K562 (cell line): ENCODE results near the gene CAMK2D. TPM values are rescaled to one million over a fixed set of nuclear protein-coding genes. Genes with fewer than 3 reads are reported as not detected.

Source experiments
- ATAC-seq: fragments of 200-7000 bp; cut with Tn5 transposase; 3 replicates; pipeline ENCODE4 v1.9.1; 2020; ENCODE audit warnings: moderate library complexity
- BruUV-seq: library from RNA; stranded (reverse); fragments of 400-500 nt; replicated peaks from 2 replicates; lab custom pipeline; 2021; lab: Mats Ljungman, UMichigan
- CTCF ChIA-PET: fragments of 300-600 bp; formaldehyde crosslinking; extraction: SDS; loops from one replicate; lab custom pipeline; 2021; ENCODE audit warnings: low intra/inter-chr PET ratio; lab: Yijun Ruan, JAX
- POLR2A ChIA-PET: fragments of 300-600, 350-650 bp; sonication (Branson Sonifier 250); formaldehyde crosslinking; extraction: SDS; loops from one replicate; lab custom pipeline; 2021; ENCODE audit warnings: antibody characterized with exemption, inconsistent platforms; lab: Yijun Ruan, JAX
- DNase-seq, 4 experiments: peaks; one replicate each; pipeline versions ENCODE4 v3.0.0 to v3.0.0-alpha.2; 2011 to 2018; ENCODE audit warnings: low spot score in 3 of 4, mixed read lengths in 3 of 4; ENCODE audit errors: extremely low read depth in 1 of 4
- FAIRE-seq: peaks from 2 replicates; lab custom pipeline; 2011; peaks lifted over from hg19 to GRCh38; lab: Jason Lieb, UNC
- H2AFZ ChIP-seq: 2 replicates; pipeline ENCODE4 v1.6.0; 2011; ENCODE audit warnings: low read depth, low read length, control low read depth, inconsistent platforms
- H3K27ac ChIP-seq: fragments of 200-600 bp; 3 replicates; pipeline ENCODE4 v1.8.0; 2011; ENCODE audit warnings: low read depth, mild to moderate bottlenecking, control low read depth, inconsistent platforms, low read length, moderate library complexity, mixed read lengths; ENCODE audit errors: extremely low read depth
- H3K27me3 ChIP-seq, 2 experiments: fragments of 300-600 bp in 1 of 2; 2 replicates in 1 of 2; 3 replicates in 1 of 2; pipeline versions ENCODE4 v1.6.0 to v1.8.0; 2011; ENCODE audit warnings: inconsistent platforms in 2 of 2, low read length in 2 of 2, mild to moderate bottlenecking in 1 of 2, mixed read lengths in 1 of 2, moderate library complexity in 1 of 2; ENCODE audit not compliant: control insufficient read depth in 2 of 2, insufficient read depth in 2 of 2
- H3K36me3 ChIP-seq: fragments of 300-600 bp; 3 replicates; pipeline ENCODE4 v1.8.0; 2011; ENCODE audit warnings: mild to moderate bottlenecking, low read length, inconsistent platforms; ENCODE audit not compliant: control insufficient read depth, insufficient read depth
- H3K4me1 ChIP-seq, 2 experiments: fragments of 200-600 bp in 1 of 2; replicated peaks in 1 of 2; 2 replicates in 1 of 2; 3 replicates in 1 of 2; pipeline versions ENCODE4 v1.5.1 to v1.8.0; 2011; ENCODE audit warnings: inconsistent platforms in 2 of 2, low read length in 2 of 2, mild to moderate bottlenecking in 1 of 2, mixed read lengths in 1 of 2, moderate library complexity in 1 of 2; ENCODE audit not compliant: control insufficient read depth in 2 of 2, insufficient read depth in 2 of 2
- H3K4me2 ChIP-seq: 2 replicates; pipeline ENCODE4 v1.6.1; 2011; ENCODE audit warnings: low read length, control low read depth, inconsistent platforms, mixed read lengths; ENCODE audit not compliant: insufficient read depth
- H3K4me3 ChIP-seq: fragments of 200-600 bp; sonication (generic), shearing (Covaris generic); 2 replicates; pipeline ENCODE4 v1.5.1; 2016; ENCODE audit warnings: control low read depth, inconsistent platforms
- H3K79me2 ChIP-seq: fragments of 200-600 bp; 3 replicates; pipeline ENCODE4 v1.8.0; 2011; ENCODE audit warnings: low read length, inconsistent platforms; ENCODE audit not compliant: control insufficient read depth, insufficient read depth
- H3K9ac ChIP-seq, 2 experiments: 2 replicates each; pipeline versions ENCODE4 v1.6.0 to v1.6.1; 2011; ENCODE audit warnings: low read depth in 2 of 2, low read length in 2 of 2, control low read depth in 1 of 2, inconsistent platforms in 1 of 2, mild to moderate bottlenecking in 1 of 2, mixed read lengths in 1 of 2; ENCODE audit not compliant: insufficient read depth in 1 of 2
- H3K9me1 ChIP-seq: one replicate; pipeline ENCODE4 v1.6.0; 2011; ENCODE audit warnings: inconsistent platforms, mild to moderate bottlenecking, low read length, moderate library complexity; ENCODE audit not compliant: control insufficient read depth, insufficient read depth
- H3K9me3 ChIP-seq: replicated peaks from 2 replicates; pipeline ENCODE4 v1.5.1; 2011; ENCODE audit warnings: low read depth, low read length, inconsistent platforms; ENCODE audit not compliant: control insufficient read depth, insufficient read depth
- H4K20me1 ChIP-seq: replicated peaks from 2 replicates; pipeline ENCODE4 v1.6.1; 2011; ENCODE audit warnings: low read length, inconsistent platforms, mixed read lengths; ENCODE audit not compliant: control insufficient read depth, insufficient read depth
- CHD1 ChIP-seq: fragments of 200-600 bp; sonication (generic); IDR thresholded peaks from one replicate; pipeline ENCODE4 v1.6.1; 2012; ENCODE audit warnings: mild to moderate bottlenecking, moderate library complexity, low read length, inconsistent platforms
- STAT5A ChIP-seq: IDR thresholded peaks from 2 replicates; pipeline ENCODE4 v1.6.1; 2012; ENCODE audit warnings: low read length, inconsistent platforms, borderline replicate concordance
- ZNF133 ChIP-seq: fragments of 250-450 bp; sonication (Bioruptor Pico); IDR thresholded peaks from 2 replicates; pipeline ENCODE4 v1.4.0; 2020; ENCODE audit warnings: mild to moderate bottlenecking
- WGBS: fragments of 100-300 bp; shearing (Covaris generic); methylation state at CpG from one replicate; pipeline ENCODE4 v1.1.6; 2016; ENCODE audit warnings: low coverage, mixed read lengths; ENCODE audit not compliant: insufficient coverage; ENCODE audit errors: missing lambda C conversion rate; 5-methylcytosine and 5-hydroxymethylcytosine counted together
- in situ Hi-C: fragments of 300-500 bp; cut with MboI; formaldehyde crosslinking; loops from 4 replicates; pipeline ENCODE4 v1.15.0; 2018; ENCODE audit warnings: inconsistent platforms, mixed read lengths
- intact Hi-C: fragments of 100-400 bp; cut with micrococcal nuclease; formaldehyde crosslinking; loops from 2 replicates; pipeline ENCODE4 v1.14.2; 2022
- polyA plus RNA-seq, 8 experiments: library from polyadenylated mRNA; depleted of rRNA in 4 of 8; stranded (reverse) in 5 of 8; unstranded in 3 of 8; fragments of >200 nt; fragmentation: Nextera tagmentation in 2 of 8; fragmentation: Illumina TruSeq in 1 of 8; extraction: Ambion mirVana in 2 of 8; extraction: Trizol in 1 of 8; gene quantifications; 2 replicates each; pipeline versions ENCODE4 v1.2.1 to v1.2.3, GENCODE V29; 2011 to 2014; ENCODE audit warnings: inconsistent platforms in 1 of 8, missing spikeins in 1 of 8
- total RNA-seq, 7 experiments: library from RNA; depleted of rRNA in 6 of 7; stranded (reverse); fragments of >200 nt in 6 of 7; fragmentation: Illumina TruSeq in 2 of 7; extraction: Trizol in 2 of 7; gene quantifications; 2 replicates each; pipeline versions ENCODE4 v1.2.1 to v1.2.3, GENCODE V29; 2011 to 2021; ENCODE audit warnings: low replicate concordance in 1 of 7
- TF ChIP-seq, protein P1 (sequence below): sonication (generic); formaldehyde crosslinking; IDR thresholded peaks from 2 replicates; pipeline ENCODE4 v1.8.1; 2022; ENCODE audit warnings: missing genetic modification reagents

The CAMK2D gene
- total and polyA plus RNA-seq, 9 of the 15 experiments (the other 6 are each of a cell fraction or from before 2014, with no cell fraction given), result 0.01 to 0.33 (median 0.04) TPM; not detected in 2

- FAIRE-seq, result no peak
Measured at GRCh38 chr4:113701169-113701568, 60.4 kb downstream of the CAMK2D start.

DNA sequence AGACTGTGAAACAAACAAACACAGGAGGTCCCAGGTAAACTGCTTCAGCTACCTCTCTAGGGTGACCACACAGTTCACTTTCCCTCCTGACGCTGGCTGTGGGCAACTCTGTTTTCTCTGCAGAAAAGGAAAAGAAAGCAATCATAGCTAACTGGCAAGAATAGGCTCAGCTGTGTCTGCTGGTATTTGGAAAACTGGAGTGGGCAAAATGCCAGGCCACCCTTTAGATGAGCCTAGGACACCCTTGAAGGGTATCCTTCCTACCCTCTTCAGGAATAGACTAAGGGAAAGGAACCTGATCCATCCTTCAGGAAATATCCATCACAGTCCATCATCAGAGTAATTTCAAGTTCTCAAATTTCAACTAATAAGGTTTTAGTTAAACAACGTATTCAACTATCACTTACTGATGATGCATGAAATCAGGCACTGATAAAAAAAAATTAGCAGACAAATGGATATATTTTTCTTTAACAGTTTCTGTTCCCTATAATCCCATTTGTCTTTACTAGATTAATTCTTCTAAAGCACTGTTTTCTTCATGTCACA, 60.9 kb downstream of the CAMK2D start:
- in situ Hi-C loops (no loop called here), intact Hi-C loops (no loop called here)
- DNase-seq, result no peak
- Histone ChIP-seq H3K9me3 (no peaks in the 10 kb centered on the region), H3K9me1 (no peaks in the 10 kb centered on the region), H3K27me3 (no peaks in the 10 kb centered on the region), H4K20me1 (no peaks in the 10 kb centered on the region), H3K27ac (no peak overlapping the region), H2AFZ (no peak overlapping the region), H3K36me3 (no peaks in the 10 kb centered on the region), H3K79me2 (no peaks in the 10 kb centered on the region), H3K4me1 (no peaks in the 10 kb centered on the region), H3K4me3 (no peak overlapping the region), H3K9ac (no peak overlapping the region), H3K4me2 (no peak overlapping the region)
- no peak for TF ChIP-seq ZNF133 (CRISPR knock-in tag)
- no peak for FAIRE-seq
- ChIA-PET CTCF (no interaction called here), POLR2A (no interaction called here)
- ATAC-seq, result no peak
- 0% methylated on average over 2 of the region's 2 CpGs for WGBS
- BruUV-seq, result no TSS peak

More at GRCh38 chr4:113701169-113701568, 60.4 kb downstream of the CAMK2D start:
- no peak for DNase-seq
- TF ChIP-seq CHD1, result no peak
- TF ChIP-seq STAT5A, result no peak
- TF ChIP-seq, protein P1, sequence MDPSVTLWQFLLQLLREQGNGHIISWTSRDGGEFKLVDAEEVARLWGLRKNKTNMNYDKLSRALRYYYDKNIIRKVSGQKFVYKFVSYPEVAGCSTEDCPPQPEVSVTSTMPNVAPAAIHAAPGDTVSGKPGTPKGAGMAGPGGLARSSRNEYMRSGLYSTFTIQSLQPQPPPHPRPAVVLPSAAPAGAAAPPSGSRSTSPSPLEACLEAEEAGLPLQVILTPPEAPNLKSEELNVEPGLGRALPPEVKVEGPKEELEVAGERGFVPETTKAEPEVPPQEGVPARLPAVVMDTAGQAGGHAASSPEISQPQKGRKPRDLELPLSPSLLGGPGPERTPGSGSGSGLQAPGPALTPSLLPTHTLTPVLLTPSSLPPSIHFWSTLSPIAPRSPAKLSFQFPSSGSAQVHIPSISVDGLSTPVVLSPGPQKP, result no peak
- TF ChIP-seq, all 486 proteins: peak for 0
- Histone ChIP-seq H3K27me3 (no peaks in the 10 kb centered on the region), H3K4me2 (no peak overlapping the region), H3K4me1 (no peaks in the 10 kb centered on the region), H3K79me2 (no peaks in the 10 kb centered on the region), H2AFZ (no peak overlapping the region), H3K36me3 (no peaks in the 10 kb centered on the region), H3K9ac (no peak overlapping the region), H3K27ac (no peak overlapping the region), H3K9me1 (no peaks in the 10 kb centered on the region), H4K20me1 (no peaks in the 10 kb centered on the region), H3K4me3 (no peak overlapping the region), H3K9me3 (no peaks in the 10 kb centered on the region)
- no peak for ATAC-seq
- ChIA-PET POLR2A (no interaction called here), CTCF (no interaction called here)
- intact Hi-C loops (no loop called here), in situ Hi-C loops (no loop called here)
- no TSS peak for BruUV-seq
- WGBS, result 0% methylated on average over 1 of the region's 1 CpG
